A673 (cell line): ENCODE results near the gene RAB9B.

ENCODE experiments used
- EZH2 ChIP-seq: fragments of 200-600 bp; sonication (generic); IDR thresholded peaks from 2 replicates; pipeline ENCODE4 v1.6.1; 2017; ENCODE audit warnings: borderline replicate concordance, low read depth, mild to moderate bottlenecking, mixed read lengths, antibody characterized with exemption, low read length; ENCODE audit not compliant: poor library complexity, severe bottlenecking
- TF ChIP-seq, protein P1 (sequence below): fragments of 300-800, 200-600 bp; sonication (generic); conservative IDR thresholded peaks from 2 replicates; pipeline ENCODE4 v1.5.1; 2017; ENCODE audit warnings: low read depth, mild to moderate bottlenecking, antibody characterized with exemption, low read length, moderate library complexity, mixed read lengths

DNA sequence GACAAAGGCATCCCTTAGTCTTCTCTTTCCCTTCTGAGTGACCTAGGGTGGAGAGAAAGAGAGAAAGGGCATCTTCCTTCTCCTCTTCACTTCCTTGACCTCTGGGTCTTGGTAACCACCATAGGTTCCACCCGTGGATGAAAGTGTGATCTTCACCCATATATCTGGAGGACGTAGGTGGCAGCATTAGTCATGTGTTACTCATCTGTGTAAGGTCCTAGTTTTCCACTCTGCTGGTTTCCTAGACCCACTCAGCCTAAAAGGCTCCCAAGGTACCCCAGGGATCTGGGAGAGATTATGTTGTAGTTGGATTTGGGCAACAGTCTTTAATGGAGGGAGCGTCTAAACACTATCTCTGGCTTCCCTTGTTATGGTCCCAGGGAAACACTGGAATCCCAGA, 45.5 kb upstream of the RAB9B start:
- TF ChIP-seq, protein P1, sequence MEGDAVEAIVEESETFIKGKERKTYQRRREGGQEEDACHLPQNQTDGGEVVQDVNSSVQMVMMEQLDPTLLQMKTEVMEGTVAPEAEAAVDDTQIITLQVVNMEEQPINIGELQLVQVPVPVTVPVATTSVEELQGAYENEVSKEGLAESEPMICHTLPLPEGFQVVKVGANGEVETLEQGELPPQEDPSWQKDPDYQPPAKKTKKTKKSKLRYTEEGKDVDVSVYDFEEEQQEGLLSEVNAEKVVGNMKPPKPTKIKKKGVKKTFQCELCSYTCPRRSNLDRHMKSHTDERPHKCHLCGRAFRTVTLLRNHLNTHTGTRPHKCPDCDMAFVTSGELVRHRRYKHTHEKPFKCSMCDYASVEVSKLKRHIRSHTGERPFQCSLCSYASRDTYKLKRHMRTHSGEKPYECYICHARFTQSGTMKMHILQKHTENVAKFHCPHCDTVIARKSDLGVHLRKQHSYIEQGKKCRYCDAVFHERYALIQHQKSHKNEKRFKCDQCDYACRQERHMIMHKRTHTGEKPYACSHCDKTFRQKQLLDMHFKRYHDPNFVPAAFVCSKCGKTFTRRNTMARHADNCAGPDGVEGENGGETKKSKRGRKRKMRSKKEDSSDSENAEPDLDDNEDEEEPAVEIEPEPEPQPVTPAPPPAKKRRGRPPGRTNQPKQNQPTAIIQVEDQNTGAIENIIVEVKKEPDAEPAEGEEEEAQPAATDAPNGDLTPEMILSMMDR: no peak
- no peak for TF ChIP-seq EZH2
